ENCODE measurements around the gene CCDC32. TPM values are rescaled to one million over a fixed set of nuclear protein-coding genes. Genes with fewer than 3 reads are reported as not detected.

The CCDC32 gene
- total and polyA plus RNA-seq, 2 of the 8 experiments (the other 6 are each of a cell fraction or from before 2014, with no cell fraction given), result 8.9 to 12.1 TPM

- H2BK120ac ChIP-seq (replicated peaks; ENCODE audit: low read depth, low read length), result no peak overlapping the region
- no peak overlapping the region for H2BK15ac ChIP-seq (ENCODE audit: low read length)
- H3K9ac ChIP-seq (replicated peaks in 1 of 4; ENCODE audit: extremely low read depth in 1 of 4, low read depth in 3 of 4, low read length in 3 of 4), result 0 out of 7 replicates have a peak overlapping the region, but pooled peaks of 1 of the 4 experiments have one; percentile 8
- H2AK5ac ChIP-seq (ENCODE audit: low read depth, low read length), result no peak overlapping the region
- no peaks in the 10 kb centered on the region for H3K9me3 ChIP-seq (ENCODE audit: insufficient read depth in 2 of 2, low read depth in 1 of 2, low read length in 1 of 2)
- H3K4me1 ChIP-seq (replicated peaks in 1 of 4; ENCODE audit: control insufficient read depth in 3 of 4, insufficient read depth in 4 of 4, low read length in 3 of 4), result peaks cover 0 to 2% (median under 1%) of the 10 kb centered on the region in 4 experiments; a peak in 1 of 7 replicates
- 0 out of 2 replicates have a peak, but pooled peaks cover 2% of the 10 kb centered on the region for H3K79me1 ChIP-seq (ENCODE audit: low read depth, low read length)
- no peak overlapping the region for H2BK20ac ChIP-seq (ENCODE audit: low read length)
- H3K56ac ChIP-seq (replicated peaks; ENCODE audit: insufficient read length, low read depth, low read length), result no peak overlapping the region
- no peak overlapping the region for H3K14ac ChIP-seq (ENCODE audit: insufficient read length)
- no peaks in the 10 kb centered on the region; the same call in 1 of the 2 replicates for H3K23me2 ChIP-seq (ENCODE audit: low read depth, low read length)
- H2BK12ac ChIP-seq (ENCODE audit: low read depth, low read length), result no peak overlapping the region
- no peaks in the 10 kb centered on the region for H4K20me1 ChIP-seq (replicated peaks in 1 of 2; ENCODE audit: control insufficient read depth in 1 of 2, insufficient read depth in 2 of 2, low read length in 2 of 2)
- H3K36me3 ChIP-seq (ENCODE audit: control insufficient read depth in 2 of 4, insufficient read depth in 4 of 4, low read length in 3 of 4), result no peaks in the 10 kb centered on the region; a peak in 1 of 8 replicates
- no peak overlapping the region for H4K91ac ChIP-seq (replicated peaks; ENCODE audit: insufficient read length, low read length)
- H3K18ac ChIP-seq (ENCODE audit: extremely low read depth, low read length), result no peak overlapping the region
- FAIRE-seq (no peak), DNase-seq (ENCODE audit: low read depth in 1 of 2, low spot score in 2 of 2) (no peak)
- no peak overlapping the region for H2BK5ac ChIP-seq (ENCODE audit: low read depth, low read length)
- no peak overlapping the region for H4K8ac ChIP-seq (ENCODE audit: extremely low read depth, insufficient read depth, low read length)
- H3K27me3 ChIP-seq (replicated peaks in 1 of 4; ENCODE audit: control insufficient read depth in 3 of 4, extremely low read depth in 1 of 4, insufficient read depth in 3 of 4, low read length in 3 of 4), result no peaks in the 10 kb centered on the region
- H3K4me3 ChIP-seq (ENCODE audit: extremely low read depth in 1 of 4, insufficient read depth in 2 of 4, low read depth in 3 of 4, low read length in 4 of 4), result no peak overlapping the region
- WGBS, 2 experiments (ENCODE audit: extremely low coverage in 1 of 2, insufficient coverage in 1 of 2, insufficient read length in 1 of 2, insufficient replicate concordance in 2 of 2, low coverage in 1 of 2, low lambda C conversion rate in 2 of 2, missing lambda C conversion rate in 1 of 2), result 94% methylated on average over 2 of the region's 2 CpGs; no CpG with 5 or more reads in 1 of the 2 experiments
- H3K4ac ChIP-seq (replicated peaks; ENCODE audit: insufficient read length, low read depth, low read length), result no peak overlapping the region
- ChIA-PET CTCF (ENCODE audit: partially characterized antibody) (no interaction called here), POLR2A (ENCODE audit: partially characterized antibody) (interaction anchor here (0.7 to 1.6 kb wide), 2 partner anchors 9 to 32 kb away, joined by 3 to 6 read pairs; no protein-coding TSS in a partner anchor)
- no peak overlapping the region for H3K27ac ChIP-seq (ENCODE audit: low read depth, low read length)
- H4K5ac ChIP-seq (ENCODE audit: insufficient read length, low read depth, low read length), result no peak overlapping the region
- no peak overlapping the region for H3K23ac ChIP-seq (ENCODE audit: insufficient read length)
- no peaks in the 10 kb centered on the region for H3K79me2 ChIP-seq (ENCODE audit: control insufficient read depth in 1 of 2, insufficient read depth in 2 of 2, low read length in 2 of 2)
- no peak overlapping the region for H3K4me2 ChIP-seq (ENCODE audit: insufficient read depth in 1 of 2, low read depth in 2 of 2, low read length in 2 of 2)
- H2AFZ ChIP-seq (ENCODE audit: low read length), result no peak overlapping the region
- TF ChIP-seq TAF1 (IDR thresholded peaks at IDR 0.05; ENCODE audit: low read depth, low read length) (no peak), JUN (IDR thresholded peaks at IDR 0.05; ENCODE audit: low read depth, low read length) (no peak)
These were observed 2.2 kb downstream of the CCDC32 start for GRCh38 chr15:40562691-40563090.
